DMS53 treated with DMSO at 0.1 percent for 48 hours (cell line): ENCODE results near the gene PLA2R1.
"Not testable (repeated sequence)": the region's sequence is repeated elsewhere in the genome, so short reads cannot be mapped to it uniquely, and the experiment has no call there.

ENCODE experiments used
- DNase-seq: peaks from one replicate; lab custom pipeline; 2025; ENCODE audit not compliant: unreplicated experiment; lab: John Stamatoyannopoulos, UW

Gene PLA2R1

DNA sequence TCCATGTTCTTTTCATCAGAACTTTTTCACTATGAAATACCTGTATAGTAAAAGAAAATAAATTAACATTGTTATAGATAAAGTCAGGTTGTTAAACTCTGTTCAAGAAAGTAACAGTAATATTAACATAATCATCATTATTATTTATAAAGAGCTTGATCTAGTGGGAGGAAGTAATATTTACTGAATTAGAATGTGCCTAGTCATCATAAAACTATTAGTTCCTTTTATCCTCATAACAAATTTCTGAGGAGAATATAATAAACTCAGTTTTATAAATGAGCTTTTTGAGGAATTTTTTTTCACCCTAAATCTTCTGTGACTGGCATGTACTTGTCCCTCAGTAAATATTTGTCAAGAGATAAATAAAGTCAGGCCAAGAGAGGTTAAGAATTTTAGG lies 78.4 kb downstream of the PLA2R1 start:
- no peak for DNase-seq

DNA sequence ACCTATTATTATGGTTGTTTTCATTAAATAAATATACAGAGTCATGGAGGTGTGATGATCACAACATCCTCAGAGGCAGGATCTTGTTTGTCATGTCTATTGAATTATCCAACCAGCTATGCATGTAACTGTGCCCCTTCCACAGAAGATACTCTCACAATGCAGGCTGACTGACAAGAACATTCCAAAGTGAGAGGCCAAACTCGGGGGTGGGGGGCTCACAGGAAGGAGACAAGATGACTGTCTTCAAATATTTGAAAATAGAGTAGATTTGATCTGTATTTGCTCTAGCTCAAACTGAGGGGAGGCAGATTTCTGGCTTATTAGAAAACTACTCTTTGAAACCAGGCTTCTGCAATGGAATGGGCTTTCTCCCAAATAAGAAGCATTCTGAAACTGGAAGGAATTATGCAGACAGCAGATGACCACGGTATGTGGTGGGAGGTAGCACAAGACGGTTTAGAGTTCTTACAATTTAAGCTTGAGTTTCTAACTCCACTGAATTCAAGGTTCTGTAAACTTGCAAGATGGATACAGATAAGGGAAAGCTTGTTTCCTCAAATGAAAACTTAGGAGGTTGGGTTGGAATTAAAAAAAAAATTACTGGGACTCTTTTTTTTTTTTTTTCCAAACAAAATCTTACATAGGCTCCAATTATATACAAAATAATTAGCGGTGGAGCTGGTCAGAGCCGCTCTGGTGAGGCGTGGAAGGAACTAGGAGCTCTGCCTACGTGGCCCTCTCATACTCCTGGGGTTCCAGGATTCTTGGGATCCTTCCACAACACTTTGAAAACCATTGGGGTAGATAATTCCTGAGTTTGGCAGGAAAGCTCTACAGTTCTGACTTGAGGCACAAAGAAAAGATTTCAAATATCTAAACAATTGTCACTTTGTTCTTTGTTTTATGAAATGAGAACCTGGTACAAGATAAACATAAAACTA lies 79.3 kb downstream of the PLA2R1 start:
- no peak for DNase-seq

DNA sequence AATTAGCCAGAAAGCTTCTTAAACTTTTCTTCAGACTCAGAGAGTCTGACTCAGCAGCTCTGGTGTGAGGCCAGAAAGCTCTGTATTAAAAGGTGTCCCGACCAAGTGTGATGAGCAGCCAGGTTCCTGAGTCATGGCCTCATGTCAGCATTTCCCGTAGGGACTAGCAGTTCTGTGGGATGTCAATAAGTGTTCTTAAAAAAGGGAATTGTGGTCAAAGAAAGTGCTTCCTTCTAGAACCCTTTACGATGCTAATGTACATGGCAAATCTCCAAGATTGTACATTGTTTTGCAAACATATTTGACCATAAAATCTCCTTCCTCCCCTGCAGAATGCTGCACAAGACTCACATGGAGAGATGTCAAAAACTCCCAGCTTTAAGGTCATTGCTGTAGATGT lies 80.1 kb downstream of the PLA2R1 start:
- no peak for DNase-seq

- no peak for DNase-seq
These were observed 85.8 kb downstream of the PLA2R1 start for GRCh38 chr2:159976527-159977160.

DNA sequence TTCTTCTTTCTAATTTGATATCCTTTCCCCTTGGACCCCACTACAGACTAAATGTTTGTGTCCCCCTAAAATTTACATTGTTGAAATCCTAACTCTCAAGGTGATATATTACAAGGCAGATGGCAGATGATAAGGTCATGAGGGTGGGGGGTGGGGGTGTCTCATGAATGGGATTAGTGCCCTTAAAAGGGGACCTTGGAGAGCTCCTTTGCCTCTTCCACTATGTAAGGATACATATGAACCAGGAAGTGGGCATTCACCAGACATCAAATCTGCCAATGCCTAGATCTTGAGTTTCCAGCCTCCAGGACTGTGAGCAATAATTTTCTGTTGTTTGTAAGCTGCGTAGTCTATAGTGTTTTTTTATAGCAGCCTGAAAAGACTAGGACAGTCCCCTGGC lies 89.1 kb downstream of the PLA2R1 start:
- no peak for DNase-seq

- DNase-seq, result no peak
These were observed 90.9 kb downstream of the PLA2R1 start for GRCh38 chr2:159971365-159972152.

- DNase-seq, result not testable (repeated sequence)
These were observed 91.9 kb downstream of the PLA2R1 start for GRCh38 chr2:159970548-159970947.

DNA sequence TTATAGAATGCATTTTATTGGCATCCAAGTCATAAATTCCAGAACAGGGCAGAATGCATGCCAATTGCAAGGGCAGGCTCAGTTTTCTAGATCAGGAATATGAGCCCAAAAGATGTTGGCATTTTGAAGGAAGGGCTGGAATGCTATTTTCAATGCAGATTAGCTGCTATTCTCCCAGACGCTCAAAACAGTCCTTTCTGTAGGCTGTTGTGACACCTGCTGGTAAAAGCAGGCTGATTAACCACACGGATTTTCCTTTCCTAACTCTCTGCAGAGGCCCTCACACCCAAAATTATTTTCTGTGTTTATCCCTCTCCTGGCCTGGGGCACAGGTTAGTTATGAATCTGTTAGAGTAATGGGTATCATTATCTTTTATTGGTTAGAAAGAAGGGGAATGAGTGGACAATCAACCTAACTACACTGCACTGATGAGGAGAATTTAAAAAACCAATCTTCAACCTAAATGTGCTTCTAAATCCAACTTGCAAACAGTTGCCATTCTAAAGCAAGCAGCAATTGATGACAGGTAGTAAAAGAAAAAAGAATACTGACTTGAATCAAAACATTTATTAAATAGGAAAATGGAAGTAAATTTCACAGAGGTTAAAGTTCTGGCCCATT lies 94.0 kb downstream of the PLA2R1 start:
- peak; percentile 65 for DNase-seq

DNA sequence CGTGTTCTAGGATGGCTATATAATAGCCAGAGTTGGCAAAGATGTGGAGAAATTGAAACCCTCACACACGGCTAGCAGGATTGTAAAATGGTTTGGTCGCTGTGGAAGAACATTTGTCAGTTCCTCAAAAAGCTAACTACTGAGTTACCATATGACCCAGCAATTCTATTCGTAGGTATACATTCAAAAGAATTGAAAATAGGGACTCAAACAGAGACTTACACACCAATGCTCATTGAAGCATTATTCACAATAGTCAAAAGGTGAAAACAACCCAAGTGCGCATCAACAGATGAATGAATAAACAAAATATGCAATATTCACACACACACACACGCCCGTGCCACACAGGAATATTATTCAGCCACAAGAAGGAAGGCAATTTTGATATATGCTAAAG lies 98.7 kb downstream of the PLA2R1 start:
- no peak for DNase-seq

DNA sequence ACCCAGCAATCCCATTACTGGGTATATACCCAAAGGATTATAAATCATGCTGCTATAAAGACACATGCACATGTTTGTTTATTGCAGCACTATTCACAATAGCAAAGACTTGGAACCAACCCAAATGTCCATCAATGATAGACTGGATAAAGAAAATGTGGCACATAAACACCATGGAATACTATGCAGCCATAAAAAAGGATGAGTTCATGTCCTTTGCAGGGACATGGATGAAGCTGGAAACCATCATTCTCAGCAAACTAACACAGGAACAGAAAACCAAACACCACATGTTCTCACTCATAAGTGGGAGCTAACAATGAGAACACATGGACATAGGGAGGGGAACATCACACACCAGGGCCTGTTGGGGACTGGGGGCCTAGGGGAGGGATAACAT lies 99.9 kb downstream of the PLA2R1 start:
- not testable (repeated sequence) for DNase-seq

GRCh38 chr2:159961451-159961850 lies 101.0 kb downstream of the PLA2R1 start:
- no peak for DNase-seq

DNA sequence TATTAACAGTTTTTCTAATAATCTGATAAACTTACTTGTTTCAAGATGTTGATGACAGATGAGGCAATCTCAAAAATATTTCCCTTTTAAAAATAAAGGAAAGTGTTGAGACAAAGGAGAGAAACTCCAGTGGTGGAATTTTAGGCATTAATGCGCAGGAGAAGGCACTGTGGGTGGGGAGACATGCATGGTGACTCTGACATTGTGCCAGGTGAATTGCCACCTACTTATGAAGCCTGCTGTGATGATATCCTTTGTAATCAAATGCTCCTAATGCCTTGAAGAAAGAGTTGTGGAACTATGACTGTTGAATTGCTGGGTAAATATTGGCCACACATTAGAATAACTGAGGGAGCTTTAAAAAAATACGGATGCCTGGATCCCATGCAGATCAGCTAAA lies 101.4 kb downstream of the PLA2R1 start:
- peak; percentile 13 for DNase-seq

DNA sequence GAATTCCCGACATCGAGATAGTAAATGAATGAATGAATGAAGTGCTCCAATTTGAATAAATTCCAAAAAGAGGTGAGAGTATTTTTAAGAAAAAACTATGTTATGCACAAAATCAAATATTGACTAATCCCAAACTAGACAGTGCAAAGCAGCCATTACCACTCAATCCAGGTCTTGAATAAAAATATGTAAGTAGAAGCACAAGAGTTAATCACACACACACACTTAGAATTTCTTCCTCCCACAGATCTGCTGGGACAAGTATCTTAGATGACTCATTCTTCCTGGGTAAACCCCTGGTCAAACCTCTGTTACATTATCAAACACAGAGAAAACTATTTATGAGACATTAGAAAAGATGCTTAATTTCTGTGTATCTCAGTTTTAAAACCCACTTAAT lies 102.0 kb downstream of the PLA2R1 start:
- DNase-seq, result peak; percentile 40

GRCh38 chr2:159959136-159959535 lies 103.3 kb downstream of the PLA2R1 start:
- no peak for DNase-seq

- no peak for DNase-seq
These were observed 109.1 kb downstream of the PLA2R1 start for GRCh38 chr2:159953136-159953823.

- DNase-seq, result no peak
These were observed 116.0 kb downstream of the PLA2R1 start for GRCh38 chr2:159946326-159946999.

- DNase-seq, result no peak
These were observed 117.5 kb downstream of the PLA2R1 start for GRCh38 chr2:159944874-159945273.

DNA sequence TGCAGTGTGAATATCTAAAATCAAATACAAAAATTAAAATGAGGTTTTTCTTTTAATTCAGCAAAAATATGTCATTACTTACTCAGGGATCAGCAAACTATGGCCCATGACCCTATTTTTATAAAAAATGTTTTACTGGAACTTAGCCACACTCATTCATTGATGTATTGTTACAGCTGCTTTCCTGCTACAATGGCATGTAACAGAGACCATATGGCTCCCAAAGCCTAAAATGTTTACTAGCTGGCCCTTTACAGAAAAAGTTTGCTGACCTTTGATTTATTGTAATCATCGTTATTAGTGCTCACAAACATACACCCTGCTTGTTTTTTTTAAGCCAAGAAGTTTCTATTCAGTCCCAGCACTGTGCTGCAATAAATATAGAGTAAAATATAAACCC lies 120.3 kb downstream of the PLA2R1 start:
- no peak for DNase-seq

GRCh38 chr2:159941729-159942128 lies 120.7 kb downstream of the PLA2R1 start:
- no peak for DNase-seq

DNA sequence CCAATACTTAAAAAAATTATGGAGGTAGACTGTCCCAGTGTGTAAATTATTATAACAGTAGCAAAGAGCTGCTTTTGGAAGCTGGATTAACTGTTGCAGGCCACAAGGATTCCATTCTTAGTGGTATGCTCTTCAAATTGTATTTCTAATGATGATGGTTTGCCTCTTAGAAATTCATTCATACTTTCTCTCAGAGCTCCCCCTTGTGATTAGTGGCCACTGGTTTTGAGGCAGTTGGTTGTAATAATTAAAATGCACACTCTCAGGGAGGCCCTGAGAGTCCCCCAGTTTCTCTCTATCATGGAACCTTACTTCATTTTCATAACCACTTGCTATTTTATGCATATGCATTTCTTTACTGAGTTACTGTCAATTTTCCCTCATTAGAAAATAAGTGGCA lies 122.5 kb downstream of the PLA2R1 start:
- DNase-seq, result peak; percentile 14
